Stimulated activated CD4-positive, alpha-beta T cell treated with anti-CD3 and anti-CD28 coated beads, Interleukin-2, amount 100 ng/mL, for 4 hours (primary cell): ENCODE results near the gene PSMD11.
"Not testable (repeated sequence)": the region's sequence is repeated elsewhere in the genome, so short reads cannot be mapped to it uniquely, and the experiment has no call there.

Experiments
- DNase-seq: peaks from one replicate; pipeline ENCODE4 v3.0.0-alpha.2; 2020; ENCODE audit warnings: low read depth

The PSMD11 gene

GRCh38 chr17:32514606-32515005 lies 70.3 kb downstream of the PSMD11 start:
- DNase-seq, result no peak

GRCh38 chr17:32515677-32516383 lies 71.5 kb downstream of the PSMD11 start:
- DNase-seq, result no peak

GRCh38 chr17:32516450-32516849 lies 72.1 kb downstream of the PSMD11 start:
- no peak for DNase-seq

- DNase-seq, result no peak
These were observed 72.8 kb downstream of the PSMD11 start for GRCh38 chr17:32516940-32517701.

- no peak for DNase-seq
These were observed 73.7 kb downstream of the PSMD11 start for GRCh38 chr17:32517982-32518381.

- DNase-seq, result no peak
These were observed 74.4 kb downstream of the PSMD11 start for GRCh38 chr17:32518646-32519227.

- DNase-seq, result peak; percentile 41
These were observed 75.2 kb downstream of the PSMD11 start for GRCh38 chr17:32519228-32520103.

- no peak for DNase-seq
These were observed 75.9 kb downstream of the PSMD11 start for GRCh38 chr17:32520104-32520701.

GRCh38 chr17:32520737-32521404 lies 76.6 kb downstream of the PSMD11 start:
- DNase-seq, result no peak

GRCh38 chr17:32523017-32523680 lies 78.8 kb downstream of the PSMD11 start:
- no peak for DNase-seq

GRCh38 chr17:32523827-32524552 lies 79.7 kb downstream of the PSMD11 start:
- no peak for DNase-seq

GRCh38 chr17:32524553-32524880 lies 80.2 kb downstream of the PSMD11 start:
- DNase-seq, result not testable (repeated sequence)

- no peak for DNase-seq
These were observed 80.8 kb downstream of the PSMD11 start for GRCh38 chr17:32525122-32525521.

- no peak for DNase-seq
These were observed 82.8 kb downstream of the PSMD11 start for GRCh38 chr17:32527146-32527545.

- DNase-seq, result no peak
These were observed 84.5 kb downstream of the PSMD11 start for GRCh38 chr17:32528825-32529224.

- DNase-seq, result no peak
These were observed 85.3 kb downstream of the PSMD11 start for GRCh38 chr17:32529604-32530003.
